HG03354 (cell line): Measurements from ENCODE around the gene NPTN.
"Not testable (repeated sequence)": the region's sequence is repeated elsewhere in the genome, so short reads cannot be mapped to it uniquely, and the experiment has no call there.

Source experiments
- ATAC-seq: cut with Tn5 transposase; IDR thresholded peaks from one replicate; pipeline ENCODE4 v1.9.1; 2021; ENCODE audit warnings: mild to moderate bottlenecking; ENCODE audit not compliant: unreplicated experiment, poor library complexity, severe bottlenecking

Gene NPTN

GRCh38 chr15:73633111-73633990 lies at the start of gene NPTN:
TSS of gene NPTN (minus strand) at chr15:73633389. CDS start at chr15:73633215, 174 bp downstream.
- ATAC-seq, result peak; percentile 87

GRCh38 chr15:73682600-73683090 lies 49.5 kb upstream of the NPTN start:
- no peak for ATAC-seq

GRCh38 chr15:73681856-73682599 lies 48.8 kb upstream of the NPTN start:
- ATAC-seq, result no peak

GRCh38 chr15:73681063-73681462 lies 47.9 kb upstream of the NPTN start:
- no peak for ATAC-seq

GRCh38 chr15:73680549-73680948 lies 47.4 kb upstream of the NPTN start:
- no peak for ATAC-seq

- no peak for ATAC-seq
Measured at GRCh38 chr15:73679964-73680363, 46.8 kb upstream of the NPTN start.

- no peak for ATAC-seq
Measured at GRCh38 chr15:73679180-73679579, 46.0 kb upstream of the NPTN start.

GRCh38 chr15:73678498-73678897 lies 45.3 kb upstream of the NPTN start:
- ATAC-seq, result no peak

- ATAC-seq, result no peak
Measured at GRCh38 chr15:73677733-73678132, 44.5 kb upstream of the NPTN start.

GRCh38 chr15:73677146-73677607 lies 44.0 kb upstream of the NPTN start:
- no peak for ATAC-seq

GRCh38 chr15:73674587-73674986 lies 41.4 kb upstream of the NPTN start:
- ATAC-seq, result no peak

- no peak for ATAC-seq
Measured at GRCh38 chr15:73660455-73660854, 27.3 kb upstream of the NPTN start.

GRCh38 chr15:73658645-73659044 lies 25.5 kb upstream of the NPTN start:
- ATAC-seq, result no peak

GRCh38 chr15:73655724-73656123 lies 22.5 kb upstream of the NPTN start:
- no peak for ATAC-seq

GRCh38 chr15:73654659-73655058 lies 21.5 kb upstream of the NPTN start:
- no peak for ATAC-seq

- no peak for ATAC-seq
Measured at GRCh38 chr15:73650416-73651126, 17.4 kb upstream of the NPTN start.

- ATAC-seq, result no peak
Measured at GRCh38 chr15:73648014-73648295, 14.8 kb upstream of the NPTN start.

GRCh38 chr15:73647259-73648013 lies 14.2 kb upstream of the NPTN start:
- ATAC-seq, result no peak

- not testable (repeated sequence) for ATAC-seq
Measured at GRCh38 chr15:73639464-73639863, 6.3 kb upstream of the NPTN start.

- ATAC-seq, result no peak
Measured at GRCh38 chr15:73637527-73637926, 4.3 kb upstream of the NPTN start.
